K562 (cell line): ENCODE data around the gene TP53RK. TPM values are rescaled to one million over a fixed set of nuclear protein-coding genes. Genes with fewer than 3 reads are reported as not detected.

ENCODE experiments used
- ARID2 ChIP-seq: fragments of 450-650 bp; IDR thresholded peaks from 2 replicates; pipeline ENCODE4 v1.6.1; 2017; ENCODE audit warnings: antibody characterized with exemption, mild to moderate bottlenecking
- ATF4 ChIP-seq: fragments of 450-650 bp; formaldehyde crosslinking; IDR thresholded peaks from 2 replicates; pipeline ENCODE4 v1.4.0; 2022; ENCODE audit warnings: mild to moderate bottlenecking, moderate library complexity
- ATF6 ChIP-seq: sonication (generic); formaldehyde crosslinking; IDR thresholded peaks from 2 replicates; pipeline ENCODE4 v1.4.0; 2020; ENCODE audit warnings: mild to moderate bottlenecking, missing genetic modification reagents
- FIP1L1 ChIP-seq: fragments of 200-400 bp; formaldehyde crosslinking; IDR thresholded peaks from 2 replicates; pipeline ENCODE4 v1.6.1; 2018; ENCODE audit warnings: mild to moderate bottlenecking, low read depth, low read length; ENCODE audit not compliant: poor library complexity, severe bottlenecking
- FOXA1 ChIP-seq: fragments of 450-650 bp; IDR thresholded peaks from 2 replicates; pipeline ENCODE4 v1.6.1; 2016; ENCODE audit warnings: mild to moderate bottlenecking, borderline replicate concordance
- HMG20A ChIP-seq: fragments of 450-650 bp; formaldehyde crosslinking; conservative IDR thresholded peaks from 2 replicates; pipeline ENCODE4 v1.4.0; 2020; ENCODE audit warnings: mild to moderate bottlenecking, mixed read lengths
- MXI1 ChIP-seq: IDR thresholded peaks from 2 replicates; pipeline ENCODE4 v1.6.1; 2011; ENCODE audit warnings: low read depth, mild to moderate bottlenecking, improper control_type of control experiment, low read length
- NELFE ChIP-seq: IDR thresholded peaks from 2 replicates; pipeline ENCODE4 v1.6.1; 2011; ENCODE audit warnings: mild to moderate bottlenecking; ENCODE audit not compliant: insufficient read depth, insufficient read length
- POLR2AphosphoS2 ChIP-seq: IDR thresholded peaks from 2 replicates; pipeline ENCODE4 v1.6.1; 2012; ENCODE audit warnings: low read length, improper control_type of control experiment
- POLR2H ChIP-seq: IDR thresholded peaks from 2 replicates; pipeline ENCODE4 v1.6.1; 2016; ENCODE audit warnings: missing genetic modification characterization, low read depth, mild to moderate bottlenecking, control low read depth, missing compliant biosample characterization, moderate library complexity
- RBM39 ChIP-seq: fragments of 200-400 bp; formaldehyde crosslinking; optimal IDR thresholded peaks from 2 replicates; pipeline ENCODE3; 2018; ENCODE audit warnings: low read depth, low read length
- RFX1 ChIP-seq: fragments of 450-650 bp; IDR thresholded peaks from 2 replicates; pipeline ENCODE4 v1.6.1; 2016; ENCODE audit warnings: mild to moderate bottlenecking, moderate library complexity
- RHOXF2B ChIP-seq: fragments of 250-450 bp; sonication (Bioruptor Pico); conservative IDR thresholded peaks from 2 replicates; pipeline ENCODE4 v1.5.1; 2021
- ZFP1 ChIP-seq: fragments of 450-650 bp; formaldehyde crosslinking; IDR thresholded peaks from 2 replicates; pipeline ENCODE4 v1.4.0; 2020; ENCODE audit warnings: mild to moderate bottlenecking, mixed read lengths
- ZNF830 ChIP-seq: fragments of 250-450 bp; sonication (Bioruptor Pico); IDR thresholded peaks from 2 replicates; pipeline ENCODE4 v1.5.0; 2021; ENCODE audit warnings: mild to moderate bottlenecking
- polyA plus RNA-seq, 8 experiments: library from polyadenylated mRNA; depleted of rRNA in 4 of 8; stranded (reverse) in 5 of 8; unstranded in 3 of 8; fragments of >200 nt; fragmentation: Nextera tagmentation in 2 of 8; fragmentation: Illumina TruSeq in 1 of 8; extraction: Ambion mirVana in 2 of 8; extraction: Trizol in 1 of 8; gene quantifications; 2 replicates each; pipeline versions ENCODE4 v1.2.1 to v1.2.3, GENCODE V29; 2011 to 2014; ENCODE audit warnings: inconsistent platforms in 1 of 8, missing spikeins in 1 of 8
- total RNA-seq, 7 experiments: library from RNA; depleted of rRNA in 6 of 7; stranded (reverse); fragments of >200 nt in 6 of 7; fragmentation: Illumina TruSeq in 2 of 7; extraction: Trizol in 2 of 7; gene quantifications; 2 replicates each; pipeline versions ENCODE4 v1.2.1 to v1.2.3, GENCODE V29; 2011 to 2021; ENCODE audit warnings: low replicate concordance in 1 of 7
- TF ChIP-seq, protein P1 (sequence below): sonication (generic); formaldehyde crosslinking; IDR thresholded peaks from 2 replicates; pipeline ENCODE4 v1.8.0; 2023; ENCODE audit warnings: mild to moderate bottlenecking, missing genetic modification reagents
- TF ChIP-seq, protein P2 (sequence below): fragments of 200-800 bp; sonication (Bioruptor generic); IDR thresholded peaks from 2 replicates; pipeline ENCODE4 v1.6.1; 2017; ENCODE audit warnings: missing genetic modification characterization, missing compliant biosample characterization

The TP53RK gene
- total and polyA plus RNA-seq, 9 of the 15 experiments (the other 6 are each of a cell fraction or from before 2014, with no cell fraction given), result 2.9 to 43.5 (median 17.2) TPM

DNA sequence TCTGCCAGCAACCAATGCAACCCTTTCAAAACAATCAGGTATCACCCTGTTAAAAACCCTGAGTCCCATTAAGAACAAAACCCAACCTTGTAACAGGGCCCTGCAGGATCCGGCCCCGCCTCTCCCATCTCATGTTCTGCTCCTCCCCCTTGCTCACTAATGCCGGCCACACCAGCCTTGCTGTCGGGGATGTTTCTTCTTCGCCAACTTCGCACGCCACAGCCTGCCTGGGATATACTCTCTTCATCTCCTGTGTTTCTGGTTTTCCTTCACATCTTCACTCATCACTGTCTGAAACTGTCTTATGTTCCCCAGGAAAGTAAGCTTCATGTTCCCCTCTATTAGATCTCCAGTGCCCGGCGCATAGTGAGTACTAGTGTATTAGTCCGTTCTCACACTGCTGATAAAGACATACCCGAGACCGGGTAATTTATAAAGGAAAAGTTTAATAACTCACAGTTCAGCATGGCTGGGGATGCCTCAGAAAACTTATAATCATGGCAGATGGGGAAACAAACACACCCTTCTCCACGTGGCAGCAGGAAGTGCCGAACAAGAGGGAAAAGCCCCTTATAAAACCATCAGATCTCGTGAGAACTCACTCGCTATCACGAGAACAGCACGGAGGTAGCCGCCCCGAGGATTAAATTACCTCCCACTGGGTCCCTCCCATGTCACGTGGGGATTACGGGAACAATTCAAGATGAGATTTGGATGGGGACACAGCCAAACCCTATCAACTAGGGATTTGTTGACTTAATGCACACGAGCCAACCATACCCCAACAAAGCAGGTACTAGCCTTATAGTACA, 5.1 kb downstream of the TP53RK start (continued):
- TF ChIP-seq, protein P1, sequence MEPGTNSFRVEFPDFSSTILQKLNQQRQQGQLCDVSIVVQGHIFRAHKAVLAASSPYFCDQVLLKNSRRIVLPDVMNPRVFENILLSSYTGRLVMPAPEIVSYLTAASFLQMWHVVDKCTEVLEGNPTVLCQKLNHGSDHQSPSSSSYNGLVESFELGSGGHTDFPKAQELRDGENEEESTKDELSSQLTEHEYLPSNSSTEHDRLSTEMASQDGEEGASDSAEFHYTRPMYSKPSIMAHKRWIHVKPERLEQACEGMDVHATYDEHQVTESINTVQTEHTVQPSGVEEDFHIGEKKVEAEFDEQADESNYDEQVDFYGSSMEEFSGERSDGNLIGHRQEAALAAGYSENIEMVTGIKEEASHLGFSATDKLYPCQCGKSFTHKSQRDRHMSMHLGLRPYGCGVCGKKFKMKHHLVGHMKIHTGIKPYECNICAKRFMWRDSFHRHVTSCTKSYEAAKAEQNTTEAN (CRISPR knock-in tag), result no peak
- TF ChIP-seq FIP1L1 (no peak), ATF4 (no peak), ZFP1 (no peak), HMG20A (no peak), ARID2 (no peak), RHOXF2B (CRISPR knock-in tag) (0 out of 2 replicates have a peak, but pooled peaks have one; percentile 77), ATF6 (CRISPR knock-in tag) (no peak), FOXA1 (no peak), POLR2AphosphoS2 (peak; percentile 93), RFX1 (no peak), POLR2H (peak; percentile 96), RBM39 (peak; percentile 67), ZNF830 (CRISPR knock-in tag) (no peak), MXI1 (peak; percentile 96), NELFE (no peak)
- TF ChIP-seq, protein P2, sequence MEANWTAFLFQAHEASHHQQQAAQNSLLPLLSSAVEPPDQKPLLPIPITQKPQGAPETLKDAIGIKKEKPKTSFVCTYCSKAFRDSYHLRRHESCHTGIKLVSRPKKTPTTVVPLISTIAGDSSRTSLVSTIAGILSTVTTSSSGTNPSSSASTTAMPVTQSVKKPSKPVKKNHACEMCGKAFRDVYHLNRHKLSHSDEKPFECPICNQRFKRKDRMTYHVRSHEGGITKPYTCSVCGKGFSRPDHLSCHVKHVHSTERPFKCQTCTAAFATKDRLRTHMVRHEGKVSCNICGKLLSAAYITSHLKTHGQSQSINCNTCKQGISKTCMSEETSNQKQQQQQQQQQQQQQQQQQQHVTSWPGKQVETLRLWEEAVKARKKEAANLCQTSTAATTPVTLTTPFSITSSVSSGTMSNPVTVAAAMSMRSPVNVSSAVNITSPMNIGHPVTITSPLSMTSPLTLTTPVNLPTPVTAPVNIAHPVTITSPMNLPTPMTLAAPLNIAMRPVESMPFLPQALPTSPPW (CRISPR knock-in tag), result peak; percentile 60
